A549 (cell line): ENCODE data around the gene TMEM158.

Experiments
- CEBPB ChIP-seq, 2 experiments: fragments of >200 bp in 1 of 2; sonication (Bioruptor Twin) in 1 of 2; formaldehyde crosslinking in 1 of 2; IDR thresholded peaks; 2 replicates each; pipeline ENCODE4 v1.6.1; 2012 to 2016
- EP300 ChIP-seq, 2 experiments: fragments of >200 bp; sonication (Bioruptor Twin); formaldehyde crosslinking; IDR thresholded peaks; 2 replicates in 1 of 2; 3 replicates in 1 of 2; pipeline ENCODE4 v1.6.1; 2016 to 2017
- KDM1A ChIP-seq: fragments of 200-600 bp; sonication (generic); IDR thresholded peaks from 2 replicates; pipeline ENCODE4 v1.6.1; 2016; ENCODE audit warnings: low read depth, mild to moderate bottlenecking
- MAFK ChIP-seq: fragments of 450-650 bp; IDR thresholded peaks from 2 replicates; pipeline ENCODE4 v1.6.1; 2014; ENCODE audit not compliant: partially characterized antibody
- MAZ ChIP-seq: fragments of 150-350 bp; IDR thresholded peaks from 2 replicates; pipeline ENCODE4 v1.6.1; 2014; ENCODE audit warnings: antibody characterized with exemption, low read depth, low read length, borderline replicate concordance
- POLR2A ChIP-seq: IDR thresholded peaks from 2 replicates; pipeline ENCODE4 v1.6.1; 2012; ENCODE audit warnings: mild to moderate bottlenecking, low read length
- RAD21 ChIP-seq, 2 experiments: fragments of >200 bp in 1 of 2; sonication (Bioruptor Twin) in 1 of 2; formaldehyde crosslinking in 1 of 2; IDR thresholded peaks in 1 of 2; conservative IDR thresholded peaks in 1 of 2; 2 replicates in 1 of 2; 3 replicates in 1 of 2; pipeline ENCODE4 v1.6.1; 2012 to 2018; ENCODE audit warnings: inconsistent platforms in 1 of 2
- RCOR1 ChIP-seq: fragments of 150-350 bp; IDR thresholded peaks from 2 replicates; pipeline ENCODE4 v1.6.1; 2014; ENCODE audit warnings: antibody characterized with exemption, low read length, low read depth
- SMC3 ChIP-seq: fragments of >200 bp; sonication (Bioruptor Twin); formaldehyde crosslinking; IDR thresholded peaks from 3 replicates; pipeline ENCODE4 v1.6.1; 2018; ENCODE audit warnings: inconsistent platforms
- ZSCAN20 ChIP-seq: fragments of 250-450 bp; sonication (Bioruptor Pico); IDR thresholded peaks from 2 replicates; pipeline ENCODE4 v1.8.0; 2022; ENCODE audit warnings: mild to moderate bottlenecking, moderate library complexity
- TF ChIP-seq, protein P1 (sequence below): fragments of >200 bp; sonication (Bioruptor Twin); formaldehyde crosslinking; IDR thresholded peaks from 3 replicates; pipeline ENCODE4 v1.5.1; 2016
- TF ChIP-seq, protein P2 (sequence below): fragments of 450-650 bp; IDR thresholded peaks from 2 replicates; pipeline ENCODE4 v1.6.1; 2014; ENCODE audit warnings: antibody characterized with exemption
- TF ChIP-seq, protein P3 (sequence below): IDR thresholded peaks from 2 replicates; pipeline ENCODE4 v1.6.1; 2012; ENCODE audit warnings: low read depth, borderline replicate concordance

DNA sequence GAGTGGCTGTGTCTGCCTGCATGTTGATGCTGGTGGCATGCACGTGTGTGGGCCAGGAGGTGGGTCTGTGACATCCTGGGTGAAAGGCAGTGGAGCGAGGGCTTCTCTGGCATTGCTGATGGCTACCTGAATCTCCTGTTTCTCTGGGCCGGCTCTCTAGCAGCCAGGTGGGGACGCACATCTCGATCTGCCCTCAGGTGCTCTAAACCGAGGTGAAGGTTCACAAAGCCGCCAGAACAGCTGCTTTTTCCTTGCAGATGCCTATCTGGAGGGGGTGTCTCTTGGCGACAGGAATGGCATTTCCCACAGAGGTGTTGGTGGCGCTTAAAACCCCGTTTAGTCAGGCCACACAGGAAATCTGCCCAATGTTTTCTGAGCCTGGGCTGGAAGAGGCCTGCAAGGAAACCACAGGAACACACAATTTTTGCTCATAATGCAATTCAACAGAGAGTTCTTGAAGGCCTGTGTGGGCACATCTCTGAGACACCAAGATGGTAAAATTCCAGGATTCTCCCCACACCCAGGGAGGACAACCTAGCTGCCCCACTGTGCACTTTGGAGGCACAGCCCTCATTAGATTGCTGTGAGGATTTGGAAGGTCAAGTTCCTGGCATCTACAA lies 11.9 kb downstream of the TMEM158 start:
- TF ChIP-seq KDM1A, result no peak
- TF ChIP-seq, protein P1, sequence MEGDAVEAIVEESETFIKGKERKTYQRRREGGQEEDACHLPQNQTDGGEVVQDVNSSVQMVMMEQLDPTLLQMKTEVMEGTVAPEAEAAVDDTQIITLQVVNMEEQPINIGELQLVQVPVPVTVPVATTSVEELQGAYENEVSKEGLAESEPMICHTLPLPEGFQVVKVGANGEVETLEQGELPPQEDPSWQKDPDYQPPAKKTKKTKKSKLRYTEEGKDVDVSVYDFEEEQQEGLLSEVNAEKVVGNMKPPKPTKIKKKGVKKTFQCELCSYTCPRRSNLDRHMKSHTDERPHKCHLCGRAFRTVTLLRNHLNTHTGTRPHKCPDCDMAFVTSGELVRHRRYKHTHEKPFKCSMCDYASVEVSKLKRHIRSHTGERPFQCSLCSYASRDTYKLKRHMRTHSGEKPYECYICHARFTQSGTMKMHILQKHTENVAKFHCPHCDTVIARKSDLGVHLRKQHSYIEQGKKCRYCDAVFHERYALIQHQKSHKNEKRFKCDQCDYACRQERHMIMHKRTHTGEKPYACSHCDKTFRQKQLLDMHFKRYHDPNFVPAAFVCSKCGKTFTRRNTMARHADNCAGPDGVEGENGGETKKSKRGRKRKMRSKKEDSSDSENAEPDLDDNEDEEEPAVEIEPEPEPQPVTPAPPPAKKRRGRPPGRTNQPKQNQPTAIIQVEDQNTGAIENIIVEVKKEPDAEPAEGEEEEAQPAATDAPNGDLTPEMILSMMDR, result no peak
- no peak for TF ChIP-seq EP300 (IDR thresholded peaks at IDR 0.05)
- no peak for TF ChIP-seq MAZ
- TF ChIP-seq, protein P2, sequence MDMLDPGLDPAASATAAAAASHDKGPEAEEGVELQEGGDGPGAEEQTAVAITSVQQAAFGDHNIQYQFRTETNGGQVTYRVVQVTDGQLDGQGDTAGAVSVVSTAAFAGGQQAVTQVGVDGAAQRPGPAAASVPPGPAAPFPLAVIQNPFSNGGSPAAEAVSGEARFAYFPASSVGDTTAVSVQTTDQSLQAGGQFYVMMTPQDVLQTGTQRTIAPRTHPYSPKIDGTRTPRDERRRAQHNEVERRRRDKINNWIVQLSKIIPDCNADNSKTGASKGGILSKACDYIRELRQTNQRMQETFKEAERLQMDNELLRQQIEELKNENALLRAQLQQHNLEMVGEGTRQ, result no peak
- TF ChIP-seq CEBPB (IDR thresholded peaks at IDR 0.05), result no peak
- no peak for TF ChIP-seq RAD21 (conservative IDR thresholded peaks at IDR 0.05 in 1 of 2, IDR thresholded peaks at IDR 0.05 in 1 of 2)
- TF ChIP-seq RCOR1, result no peak
- TF ChIP-seq, protein P3, sequence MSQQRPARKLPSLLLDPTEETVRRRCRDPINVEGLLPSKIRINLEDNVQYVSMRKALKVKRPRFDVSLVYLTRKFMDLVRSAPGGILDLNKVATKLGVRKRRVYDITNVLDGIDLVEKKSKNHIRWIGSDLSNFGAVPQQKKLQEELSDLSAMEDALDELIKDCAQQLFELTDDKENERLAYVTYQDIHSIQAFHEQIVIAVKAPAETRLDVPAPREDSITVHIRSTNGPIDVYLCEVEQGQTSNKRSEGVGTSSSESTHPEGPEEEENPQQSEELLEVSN, result no peak
- no peak for TF ChIP-seq ZSCAN20 (CRISPR knock-in tag)
- no peak for TF ChIP-seq MAFK
- no peak for TF ChIP-seq SMC3
- TF ChIP-seq POLR2A, result no peak
